Ishikawa (cell line): ENCODE measurements around the gene PTPRU.

Source experiments
- CEBPB ChIP-seq: IDR thresholded peaks from 2 replicates; pipeline ENCODE4 v1.6.1; 2012
- EP300 ChIP-seq: IDR thresholded peaks from 2 replicates; pipeline ENCODE4 v1.6.1; 2012; ENCODE audit warnings: borderline replicate concordance
- MAX ChIP-seq: IDR thresholded peaks from 2 replicates; pipeline ENCODE4 v1.6.1; 2012
- RAD21 ChIP-seq: IDR thresholded peaks from 2 replicates; pipeline ENCODE4 v1.6.1; 2012; ENCODE audit warnings: low read depth
- REST ChIP-seq: IDR thresholded peaks from 2 replicates; pipeline ENCODE4 v1.6.1; 2012; ENCODE audit warnings: low read depth, mild to moderate bottlenecking
- TAF1 ChIP-seq: IDR thresholded peaks from 2 replicates; pipeline ENCODE4 v1.6.1; 2012; ENCODE audit warnings: low read depth, mild to moderate bottlenecking
- TEAD4 ChIP-seq: IDR thresholded peaks from 2 replicates; pipeline ENCODE4 v1.6.1; 2012
- YY1 ChIP-seq: IDR thresholded peaks from 2 replicates; pipeline ENCODE4 v1.6.1; 2012; ENCODE audit warnings: low read depth
- ZBTB7A ChIP-seq: IDR thresholded peaks from 2 replicates; pipeline ENCODE4 v1.6.1; 2012; ENCODE audit warnings: low read depth

- no peak for TF ChIP-seq CEBPB
- TF ChIP-seq YY1, result no peak
- no peak for TF ChIP-seq RAD21
- no peak for TF ChIP-seq REST
- TF ChIP-seq EP300, result no peak
- TF ChIP-seq TEAD4, result no peak
- TF ChIP-seq TAF1, result no peak
- TF ChIP-seq ZBTB7A, result no peak
- TF ChIP-seq MAX, result no peak
Observed at GRCh38 chr1:29254346-29254745, 18.0 kb downstream of the PTPRU start.
